Peyer's patch (tissue), 4 donors: ENCODE results near the gene DPYD. TPM values are rescaled to one million over a fixed set of nuclear protein-coding genes. Genes with fewer than 3 reads are reported as not detected.

Experiments used
- DNase-seq, 3 donors: peaks; one replicate each; pipeline ENCODE4 v3.0.0-alpha.2; 2017 to 2019
- H3K27ac ChIP-seq, 4 donors: fragments of 200-600 bp; sonication (generic); one replicate each; pipeline ENCODE4 v1.5.1; 2016 to 2019
- H3K27me3 ChIP-seq, 2 donors: fragments of 200-600 bp; sonication (generic); one replicate each; pipeline ENCODE4 v1.5.1; 2019
- H3K36me3 ChIP-seq, 3 donors: fragments of 200-600 bp; sonication (generic); one replicate each; pipeline ENCODE4 v1.5.1; 2016 to 2019
- H3K4me1 ChIP-seq, 4 donors: fragments of 200-600 bp; sonication (generic); one replicate each; pipeline ENCODE4 v1.5.1; 2016 to 2019
- H3K4me3 ChIP-seq, 4 donors: fragments of 200-600 bp; sonication (generic); 1 replicate in 3 of 4; 2 replicates in 1 of 4; pipeline ENCODE4 v1.5.1; 2016 to 2019; ENCODE audit warnings: mild to moderate bottlenecking in 1 of 4
- H3K9me3 ChIP-seq, 4 donors: fragments of 200-600 bp; sonication (generic); one replicate each; pipeline ENCODE4 v1.5.1; 2016 to 2019; ENCODE audit warnings: mild to moderate bottlenecking in 1 of 4
- POLR2A ChIP-seq, 2 donors: fragments of 450-650 bp; IDR thresholded peaks; one replicate each; pipeline ENCODE4 v1.5.1; 2017; ENCODE audit warnings: antibody characterized with exemption in 2 of 2, mild to moderate bottlenecking in 2 of 2, moderate library complexity in 2 of 2
- total RNA-seq, 4 donors: library from RNA; depleted of rRNA; stranded (reverse); fragments of >200 nt; gene quantifications; one replicate each; pipeline ENCODE4 v1.1.0, GENCODE V29; 2016
- TF ChIP-seq, protein P1 (sequence below), 6 experiments: fragments of 450-650 bp in 4 of 6; fragments of 200-600 bp in 2 of 6; sonication (generic) in 1 of 6; IDR thresholded peaks; one replicate each; pipeline ENCODE4 v1.5.1; 2017 to 2019; ENCODE audit warnings: antibody characterized with exemption in 6 of 6, mild to moderate bottlenecking in 3 of 6, moderate library complexity in 1 of 6

The DPYD gene
- total RNA-seq, 4 donors from 2014 or later: 30.8 to 39.7 (median 36.4) TPM

DNA sequence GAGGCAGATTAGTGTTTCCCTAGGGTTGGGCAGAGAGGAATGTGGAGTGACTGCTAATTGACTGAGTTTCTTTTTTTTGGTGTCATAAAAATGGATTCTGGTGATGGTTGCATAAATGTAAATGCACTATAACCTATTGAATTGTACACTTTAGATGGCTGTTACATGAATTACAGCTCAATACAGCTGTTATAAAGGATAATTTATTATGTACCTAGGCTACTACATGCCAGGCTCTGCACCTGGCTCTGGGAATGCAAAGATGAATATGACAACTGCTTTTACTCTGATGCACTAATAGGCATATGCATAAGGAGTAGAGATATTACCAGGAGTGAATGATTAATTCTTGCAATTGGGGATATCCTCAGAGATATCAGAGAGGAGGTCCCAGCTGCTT lies 854.0 kb downstream of the DPYD start:
- Histone ChIP-seq H3K36me3 (no peaks in the 10 kb centered on the region), H3K4me1 (no peaks in the 10 kb centered on the region), H3K27ac (no peak overlapping the region), H3K9me3 (no peaks in the 10 kb centered on the region), H3K27me3 (no peaks in the 10 kb centered on the region), H3K4me3 (no peak overlapping the region)
- no peak for DNase-seq
- no peak for TF ChIP-seq POLR2A (IDR thresholded peaks at IDR 0.05)
- TF ChIP-seq, protein P1, sequence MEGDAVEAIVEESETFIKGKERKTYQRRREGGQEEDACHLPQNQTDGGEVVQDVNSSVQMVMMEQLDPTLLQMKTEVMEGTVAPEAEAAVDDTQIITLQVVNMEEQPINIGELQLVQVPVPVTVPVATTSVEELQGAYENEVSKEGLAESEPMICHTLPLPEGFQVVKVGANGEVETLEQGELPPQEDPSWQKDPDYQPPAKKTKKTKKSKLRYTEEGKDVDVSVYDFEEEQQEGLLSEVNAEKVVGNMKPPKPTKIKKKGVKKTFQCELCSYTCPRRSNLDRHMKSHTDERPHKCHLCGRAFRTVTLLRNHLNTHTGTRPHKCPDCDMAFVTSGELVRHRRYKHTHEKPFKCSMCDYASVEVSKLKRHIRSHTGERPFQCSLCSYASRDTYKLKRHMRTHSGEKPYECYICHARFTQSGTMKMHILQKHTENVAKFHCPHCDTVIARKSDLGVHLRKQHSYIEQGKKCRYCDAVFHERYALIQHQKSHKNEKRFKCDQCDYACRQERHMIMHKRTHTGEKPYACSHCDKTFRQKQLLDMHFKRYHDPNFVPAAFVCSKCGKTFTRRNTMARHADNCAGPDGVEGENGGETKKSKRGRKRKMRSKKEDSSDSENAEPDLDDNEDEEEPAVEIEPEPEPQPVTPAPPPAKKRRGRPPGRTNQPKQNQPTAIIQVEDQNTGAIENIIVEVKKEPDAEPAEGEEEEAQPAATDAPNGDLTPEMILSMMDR (IDR thresholded peaks at IDR 0.05): no peak

DNA sequence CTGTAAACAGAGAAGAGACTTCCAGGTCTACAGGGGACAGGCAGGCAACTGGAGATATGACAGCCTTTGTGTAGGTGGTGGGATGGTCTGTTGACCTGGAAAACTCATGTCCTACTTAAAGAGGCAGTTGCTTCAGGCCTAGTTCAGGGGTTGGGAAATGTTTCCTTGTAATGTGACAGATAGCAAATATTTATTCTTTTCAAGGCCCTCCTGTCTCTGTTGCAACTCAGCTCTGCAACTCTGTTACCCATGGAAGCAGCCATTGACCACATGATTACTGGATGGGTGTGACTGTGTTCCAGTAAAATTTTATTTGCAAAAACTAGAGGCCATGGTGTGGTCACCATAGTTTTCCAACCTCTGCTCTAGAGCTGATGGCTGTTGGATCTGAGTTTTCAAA lies 857.3 kb downstream of the DPYD start:
- no peak overlapping the region for H3K4me3 ChIP-seq
- no peaks in the 10 kb centered on the region for H3K4me1 ChIP-seq
- no peaks in the 10 kb centered on the region for H3K27me3 ChIP-seq
- TF ChIP-seq POLR2A (IDR thresholded peaks at IDR 0.05): no peak
- TF ChIP-seq, protein P1 (IDR thresholded peaks at IDR 0.05): no peak
- no peak for DNase-seq
- no peak overlapping the region for H3K27ac ChIP-seq
- no peaks in the 10 kb centered on the region for H3K9me3 ChIP-seq
- H3K36me3 ChIP-seq: no peaks in the 10 kb centered on the region

DNA sequence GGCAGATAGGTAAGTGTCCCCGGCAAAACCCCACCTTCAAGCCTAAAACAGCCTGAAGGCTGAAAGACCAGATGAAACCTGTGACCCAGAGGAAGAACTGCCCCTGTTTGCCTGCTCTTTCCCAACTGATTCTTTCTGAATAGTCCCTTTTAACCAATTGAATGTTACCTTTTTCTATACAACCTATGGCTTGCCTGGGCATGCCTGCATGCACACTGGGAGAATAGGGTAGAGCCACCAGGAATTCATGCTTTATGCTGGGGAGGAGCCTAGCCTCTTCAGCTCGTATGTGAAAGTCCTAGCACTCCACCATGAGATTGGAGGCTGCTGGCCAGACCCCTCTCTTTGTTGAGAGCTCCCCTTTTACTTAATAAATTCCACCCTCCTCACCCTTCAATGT lies 859.2 kb downstream of the DPYD start:
- Histone ChIP-seq H3K27ac (no peak overlapping the region), H3K36me3 (no peaks in the 10 kb centered on the region), H3K27me3 (no peaks in the 10 kb centered on the region), H3K9me3 (peaks cover 0 to 10% (median 2%) of the 10 kb centered on the region in 4 donors), H3K4me1 (no peaks in the 10 kb centered on the region), H3K4me3 (no peak overlapping the region)
- no peak for DNase-seq
- TF ChIP-seq, protein P1 (IDR thresholded peaks at IDR 0.05): no peak
- TF ChIP-seq POLR2A (IDR thresholded peaks at IDR 0.05): no peak

DNA sequence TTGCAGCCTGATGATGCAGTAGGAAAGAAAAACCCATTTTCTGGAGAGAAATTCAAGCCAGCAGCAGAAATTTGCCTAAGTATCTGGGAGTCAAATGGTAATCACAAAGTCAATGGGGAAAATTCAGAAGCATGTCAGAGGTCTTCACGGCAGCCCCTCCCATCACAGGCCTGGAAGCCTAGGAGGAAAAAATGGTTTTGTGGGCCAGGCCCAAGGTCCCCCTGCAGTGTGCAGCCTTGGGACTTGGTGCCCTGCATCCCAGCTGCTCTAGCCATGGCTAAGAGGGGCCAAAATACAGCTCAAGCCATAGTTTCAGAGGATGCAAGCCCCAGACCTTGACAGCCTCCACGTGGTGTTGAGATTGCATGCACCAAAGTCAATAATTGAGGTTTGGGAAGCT lies 864.4 kb downstream of the DPYD start:
- Histone ChIP-seq H3K9me3 (peaks cover 0 to 16% (median 2%) of the 10 kb centered on the region in 4 donors), H3K4me1 (no peaks in the 10 kb centered on the region), H3K27ac (no peak overlapping the region), H3K36me3 (no peaks in the 10 kb centered on the region), H3K27me3 (no peaks in the 10 kb centered on the region), H3K4me3 (no peak overlapping the region)
- TF ChIP-seq, protein P1 (IDR thresholded peaks at IDR 0.05): no peak
- no peak for TF ChIP-seq POLR2A (IDR thresholded peaks at IDR 0.05)
- DNase-seq: no peak

DNA sequence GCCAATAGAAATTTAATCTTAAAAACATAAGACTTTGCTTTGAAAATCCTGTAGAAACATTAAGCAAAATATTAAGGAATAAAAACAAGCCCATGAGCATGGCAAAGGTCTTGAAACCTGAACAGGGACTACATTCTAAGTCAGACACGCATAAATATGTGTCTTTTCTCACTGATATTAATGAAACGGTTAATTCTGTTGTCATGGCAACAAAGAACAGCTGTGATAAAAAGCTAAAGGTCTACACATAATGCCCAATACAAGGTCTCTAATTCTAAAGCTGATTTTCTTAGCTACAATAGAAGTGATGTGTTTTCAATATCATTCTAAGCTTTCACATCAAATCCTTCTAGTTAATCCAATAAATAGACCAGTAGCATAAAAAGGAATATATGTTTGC lies 867.6 kb downstream of the DPYD start:
- no peaks in the 10 kb centered on the region for H3K4me1 ChIP-seq
- H3K27me3 ChIP-seq: no peaks in the 10 kb centered on the region
- H3K9me3 ChIP-seq: peaks cover 0 to 16% (median 2%) of the 10 kb centered on the region in 4 donors
- H3K36me3 ChIP-seq: no peaks in the 10 kb centered on the region
- no peak for DNase-seq
- no peak overlapping the region for H3K4me3 ChIP-seq
- no peak overlapping the region for H3K27ac ChIP-seq
- TF ChIP-seq, protein P1 (IDR thresholded peaks at IDR 0.05): no peak
- TF ChIP-seq POLR2A (IDR thresholded peaks at IDR 0.05): no peak

DNA sequence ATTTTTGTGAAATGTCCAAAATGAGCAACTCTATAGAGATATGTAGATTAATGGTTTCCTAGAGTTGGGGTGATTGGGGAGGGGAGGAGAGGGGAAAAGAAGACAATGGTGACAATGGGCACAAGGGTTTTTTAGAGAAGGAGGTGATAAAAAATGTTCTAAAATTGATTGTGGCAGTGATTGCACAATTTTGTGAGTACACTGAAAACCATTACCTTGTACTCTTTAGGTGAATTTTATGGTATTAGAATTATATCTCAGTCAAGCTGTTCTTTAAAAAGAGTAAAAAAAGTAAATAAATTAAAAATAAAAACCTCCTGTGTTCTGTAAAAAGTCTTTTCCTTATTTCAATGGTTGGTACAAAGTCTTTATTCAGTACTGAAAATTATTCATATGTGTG lies 869.0 kb downstream of the DPYD start:
- Histone ChIP-seq H3K27ac (no peak overlapping the region), H3K36me3 (no peaks in the 10 kb centered on the region), H3K4me3 (no peak overlapping the region), H3K27me3 (no peaks in the 10 kb centered on the region), H3K4me1 (no peaks in the 10 kb centered on the region), H3K9me3 (peaks cover 0 to 7% (median 0%) of the 10 kb centered on the region in 4 donors)
- DNase-seq: no peak
- TF ChIP-seq, protein P1 (IDR thresholded peaks at IDR 0.05): no peak
